ENCODE measurements around the gene MCTP2. TPM values are rescaled to one million over a fixed set of nuclear protein-coding genes. Genes with fewer than 3 reads are reported as not detected.

The MCTP2 gene
- total RNA-seq, 1 donor from 2014 or later, result 12.8 TPM

GRCh38 chr15:94230431-94230882 is 904 bp upstream of the MCTP2 start:
- peak overlapping the region; percentile 5 for H3K27ac Mint-ChIP-seq
- peaks cover 54% of the 10 kb centered on the region for H3K27me3 Mint-ChIP-seq (ENCODE audit: low read depth)
- no peaks in the 10 kb centered on the region for H3K36me3 Mint-ChIP-seq
- peaks cover 14% of the 10 kb centered on the region for H3K4me1 Mint-ChIP-seq
- no peak for DNase-seq (ENCODE audit: low spot score in 2 of 2, unreplicated experiment in 2 of 2)
- TF ChIP-seq CTCF (IDR thresholded peaks at IDR 0.05; ENCODE audit: unreplicated experiment), result no peak
- peak overlapping the region; percentile 84 for H3K4me3 Mint-ChIP-seq
- H3K9me3 Mint-ChIP-seq, result no peaks in the 10 kb centered on the region

DNA sequence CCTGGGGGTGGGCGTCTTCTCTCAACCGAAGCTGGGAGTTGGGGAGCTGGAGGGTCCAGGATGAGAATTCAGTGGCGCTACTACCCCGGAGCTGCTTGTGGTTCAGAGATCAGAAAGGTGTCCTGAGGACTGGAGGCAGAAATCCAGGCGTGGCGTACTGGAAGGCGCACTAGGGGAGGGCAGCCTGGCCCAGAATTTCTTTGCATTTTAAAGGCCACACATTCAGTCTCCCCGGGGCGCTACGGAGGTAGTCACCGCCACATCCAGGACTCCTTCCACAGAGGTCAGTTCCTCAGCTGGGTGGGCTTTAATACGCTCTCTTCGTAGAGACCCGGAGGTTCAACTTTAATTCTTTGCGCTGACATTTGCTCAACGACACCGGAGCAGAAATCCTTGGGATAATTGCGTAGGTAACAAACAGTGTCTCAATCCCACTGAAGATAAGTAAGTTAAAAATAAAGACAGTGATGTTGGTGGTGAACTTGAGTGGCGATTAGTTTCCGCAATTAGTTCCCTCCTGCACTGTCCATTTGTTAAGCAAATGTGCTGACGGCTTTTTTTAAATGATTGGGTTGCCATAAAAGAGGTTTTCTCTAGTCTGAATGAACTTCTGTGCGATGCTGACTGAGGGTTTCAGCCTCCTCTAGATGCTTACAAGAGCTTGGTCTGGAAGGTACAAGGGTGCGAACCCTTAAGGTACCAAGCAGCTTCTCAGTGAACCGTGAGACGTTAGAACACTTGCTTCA is 535 bp downstream of the MCTP2 start:
- Mint-ChIP-seq H3K27me3 (ENCODE audit: low read depth) (peaks cover 52% of the 10 kb centered on the region), H3K27ac (no peak overlapping the region), H3K4me1 (peaks cover 16% of the 10 kb centered on the region), H3K4me3 (peak overlapping the region; percentile 84), H3K9me3 (no peaks in the 10 kb centered on the region), H3K36me3 (no peaks in the 10 kb centered on the region)
- peak in 1 of 2 experiments; percentile 53 for DNase-seq (ENCODE audit: low spot score in 2 of 2, unreplicated experiment in 2 of 2)
- TF ChIP-seq CTCF (IDR thresholded peaks at IDR 0.05; ENCODE audit: unreplicated experiment), result no peak

- Mint-ChIP-seq H3K36me3 (no peaks in the 10 kb centered on the region), H3K4me3 (no peak overlapping the region), H3K9me3 (no peaks in the 10 kb centered on the region), H3K4me1 (peaks cover 26% of the 10 kb centered on the region), H3K27me3 (ENCODE audit: low read depth) (peaks cover 43% of the 10 kb centered on the region), H3K27ac (no peak overlapping the region)
- no peak for TF ChIP-seq CTCF (IDR thresholded peaks at IDR 0.05; ENCODE audit: unreplicated experiment)
- no peak for DNase-seq (ENCODE audit: low spot score in 2 of 2, unreplicated experiment in 2 of 2)
Observed at GRCh38 chr15:94233441-94233840, 2.1 kb downstream of the MCTP2 start.

DNA sequence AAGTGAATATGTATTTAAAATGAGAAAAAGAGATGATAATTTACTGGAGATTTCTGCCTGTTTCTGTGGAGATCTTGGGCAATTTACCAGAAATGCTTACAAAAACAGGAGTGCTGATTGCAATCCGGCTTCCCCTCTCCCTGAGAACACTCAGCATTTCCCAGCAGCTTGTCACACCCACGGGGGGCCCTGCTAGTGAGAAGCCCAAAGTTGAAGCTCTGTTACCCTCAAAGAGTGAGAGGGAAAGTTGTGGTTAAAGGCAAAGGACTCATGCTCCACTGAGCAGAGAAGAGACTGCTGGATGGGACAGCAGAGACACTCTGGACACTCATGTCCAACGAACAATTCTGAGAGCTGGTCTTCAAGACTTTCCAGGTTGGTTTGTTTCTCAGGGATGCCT is 2.9 kb downstream of the MCTP2 start:
- H3K27ac Mint-ChIP-seq, result no peak overlapping the region
- no peak for DNase-seq (ENCODE audit: low spot score in 2 of 2, unreplicated experiment in 2 of 2)
- H3K27me3 Mint-ChIP-seq (ENCODE audit: low read depth), result peaks cover 35% of the 10 kb centered on the region
- TF ChIP-seq CTCF (IDR thresholded peaks at IDR 0.05; ENCODE audit: unreplicated experiment), result no peak
- no peaks in the 10 kb centered on the region for H3K36me3 Mint-ChIP-seq
- H3K4me3 Mint-ChIP-seq, result no peak overlapping the region
- no peaks in the 10 kb centered on the region for H3K9me3 Mint-ChIP-seq
- peaks cover 32% of the 10 kb centered on the region for H3K4me1 Mint-ChIP-seq

DNA sequence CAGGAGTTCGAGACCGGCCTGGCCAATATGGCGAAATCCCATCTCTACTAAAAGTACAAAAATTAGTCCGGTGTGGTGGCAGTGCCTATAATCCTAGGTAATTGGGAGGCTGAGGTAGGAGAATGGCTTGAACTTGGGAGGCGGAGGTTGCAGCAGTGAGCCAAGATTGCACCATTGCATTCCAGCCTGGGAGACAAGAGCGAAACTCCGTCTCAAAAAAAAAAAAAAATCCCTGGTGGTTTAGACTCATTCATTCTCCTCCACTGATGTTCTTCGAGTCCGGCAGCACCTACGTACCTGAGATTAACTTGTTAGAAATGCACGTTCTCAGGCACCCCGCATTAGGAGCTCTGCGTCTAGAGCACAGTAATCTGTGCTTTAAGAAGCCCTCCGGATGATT is 3.7 kb downstream of the MCTP2 start:
- peaks cover 39% of the 10 kb centered on the region for H3K4me1 Mint-ChIP-seq
- no peak overlapping the region for H3K4me3 Mint-ChIP-seq
- H3K9me3 Mint-ChIP-seq, result no peaks in the 10 kb centered on the region
- H3K27ac Mint-ChIP-seq, result no peak overlapping the region
- no peak for DNase-seq (ENCODE audit: low spot score in 2 of 2, unreplicated experiment in 2 of 2)
- peaks cover 28% of the 10 kb centered on the region for H3K27me3 Mint-ChIP-seq (ENCODE audit: low read depth)
- no peak for TF ChIP-seq CTCF (IDR thresholded peaks at IDR 0.05; ENCODE audit: unreplicated experiment)
- H3K36me3 Mint-ChIP-seq, result no peaks in the 10 kb centered on the region

All from mesothelial cell of epicardium (in vitro differentiated cells).